GM12872 (cell line): ENCODE data around the gene TELO2.

Experiments used
- TF ChIP-seq, protein P1 (sequence below): IDR thresholded peaks from 3 replicates; pipeline ENCODE4 v1.5.1; 2011; ENCODE audit warnings: low read depth, mild to moderate bottlenecking, low read length, moderate library complexity; ENCODE audit not compliant: insufficient read depth

The TELO2 gene

DNA sequence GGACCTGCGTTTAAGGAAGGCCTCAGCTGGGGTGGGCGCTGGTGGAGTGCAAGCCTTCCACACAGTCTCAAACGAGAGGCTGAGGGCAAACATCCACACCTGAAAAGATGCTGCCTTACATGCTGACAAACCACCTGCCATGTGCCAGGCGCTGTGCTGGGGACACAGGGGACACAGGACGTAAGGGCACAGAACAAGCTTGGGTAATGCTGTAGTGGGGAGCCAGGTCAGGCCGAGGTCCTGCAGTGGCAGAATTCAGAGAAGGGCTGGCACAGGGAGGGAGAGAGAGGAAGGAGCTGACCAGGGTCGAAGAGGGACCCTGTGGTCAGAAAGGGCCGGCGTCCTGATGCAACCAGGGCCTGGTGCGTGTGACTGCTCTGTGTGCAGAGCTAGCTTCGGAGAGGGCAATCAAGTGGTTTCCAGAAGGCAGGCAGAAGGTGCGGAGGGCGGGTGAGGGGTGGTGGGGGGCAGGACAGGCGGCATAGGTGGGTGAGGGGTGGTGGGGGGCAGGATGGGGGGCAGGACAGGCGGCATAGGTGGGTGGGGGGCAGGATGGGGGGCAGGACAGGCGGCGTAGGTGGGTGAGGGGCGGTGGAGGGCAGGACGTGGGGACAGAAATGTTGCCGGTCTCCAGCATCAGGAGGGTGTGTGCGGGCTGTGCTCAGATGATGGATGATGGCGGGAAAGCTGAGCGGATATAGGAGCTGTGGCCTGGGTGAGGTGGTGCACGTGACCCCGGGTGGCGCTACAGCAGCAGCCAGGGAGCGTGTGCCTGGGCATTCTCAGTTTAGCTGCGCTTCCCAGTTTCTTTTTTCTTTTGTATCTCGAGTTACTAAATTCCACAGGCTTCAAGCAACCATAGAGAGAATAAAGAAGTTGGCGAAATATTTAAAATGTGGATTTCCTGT lies 18.8 kb downstream of the TELO2 start:
- TF ChIP-seq, protein P1, sequence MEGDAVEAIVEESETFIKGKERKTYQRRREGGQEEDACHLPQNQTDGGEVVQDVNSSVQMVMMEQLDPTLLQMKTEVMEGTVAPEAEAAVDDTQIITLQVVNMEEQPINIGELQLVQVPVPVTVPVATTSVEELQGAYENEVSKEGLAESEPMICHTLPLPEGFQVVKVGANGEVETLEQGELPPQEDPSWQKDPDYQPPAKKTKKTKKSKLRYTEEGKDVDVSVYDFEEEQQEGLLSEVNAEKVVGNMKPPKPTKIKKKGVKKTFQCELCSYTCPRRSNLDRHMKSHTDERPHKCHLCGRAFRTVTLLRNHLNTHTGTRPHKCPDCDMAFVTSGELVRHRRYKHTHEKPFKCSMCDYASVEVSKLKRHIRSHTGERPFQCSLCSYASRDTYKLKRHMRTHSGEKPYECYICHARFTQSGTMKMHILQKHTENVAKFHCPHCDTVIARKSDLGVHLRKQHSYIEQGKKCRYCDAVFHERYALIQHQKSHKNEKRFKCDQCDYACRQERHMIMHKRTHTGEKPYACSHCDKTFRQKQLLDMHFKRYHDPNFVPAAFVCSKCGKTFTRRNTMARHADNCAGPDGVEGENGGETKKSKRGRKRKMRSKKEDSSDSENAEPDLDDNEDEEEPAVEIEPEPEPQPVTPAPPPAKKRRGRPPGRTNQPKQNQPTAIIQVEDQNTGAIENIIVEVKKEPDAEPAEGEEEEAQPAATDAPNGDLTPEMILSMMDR = no peak

DNA sequence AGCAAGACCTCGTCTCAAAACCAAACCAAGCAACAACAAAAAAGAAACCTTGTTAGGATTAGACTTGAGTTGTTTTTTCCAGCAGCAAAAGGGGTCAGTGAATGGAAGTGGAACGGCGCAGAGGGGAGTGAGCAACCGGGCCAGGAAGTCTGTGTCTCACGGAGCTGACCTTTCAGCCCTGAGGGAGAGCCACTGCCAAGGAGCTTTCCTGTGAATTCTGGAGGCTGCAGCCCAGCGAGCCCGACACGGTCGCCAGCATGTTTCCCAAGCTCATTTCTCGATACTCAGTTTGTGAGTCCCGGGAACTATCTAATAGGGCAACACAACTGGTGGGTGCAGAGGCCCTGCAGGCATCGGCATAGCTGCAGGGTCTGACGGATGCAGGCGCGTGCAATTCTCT lies 19.6 kb downstream of the TELO2 start:
- TF ChIP-seq, protein P1 = no peak

DNA sequence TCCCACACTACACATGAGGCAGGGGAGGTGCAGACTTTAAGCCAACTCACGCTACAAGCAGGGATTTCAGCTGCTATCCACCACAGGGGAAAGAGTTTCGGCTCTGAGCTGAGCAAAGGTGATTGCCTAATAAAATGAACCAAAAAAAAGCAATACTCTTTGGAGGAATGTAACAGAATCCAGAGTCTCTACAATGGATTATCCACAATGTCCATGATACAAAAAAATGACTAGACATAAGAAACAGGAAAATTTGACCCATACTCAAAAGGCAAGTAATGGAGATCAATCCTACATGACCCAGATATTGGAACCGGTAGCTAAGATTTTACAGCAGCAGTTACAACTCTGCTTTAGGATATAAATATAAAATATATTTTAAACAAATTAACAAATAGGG lies 21.3 kb downstream of the TELO2 start:
- TF ChIP-seq, protein P1 = no peak

DNA sequence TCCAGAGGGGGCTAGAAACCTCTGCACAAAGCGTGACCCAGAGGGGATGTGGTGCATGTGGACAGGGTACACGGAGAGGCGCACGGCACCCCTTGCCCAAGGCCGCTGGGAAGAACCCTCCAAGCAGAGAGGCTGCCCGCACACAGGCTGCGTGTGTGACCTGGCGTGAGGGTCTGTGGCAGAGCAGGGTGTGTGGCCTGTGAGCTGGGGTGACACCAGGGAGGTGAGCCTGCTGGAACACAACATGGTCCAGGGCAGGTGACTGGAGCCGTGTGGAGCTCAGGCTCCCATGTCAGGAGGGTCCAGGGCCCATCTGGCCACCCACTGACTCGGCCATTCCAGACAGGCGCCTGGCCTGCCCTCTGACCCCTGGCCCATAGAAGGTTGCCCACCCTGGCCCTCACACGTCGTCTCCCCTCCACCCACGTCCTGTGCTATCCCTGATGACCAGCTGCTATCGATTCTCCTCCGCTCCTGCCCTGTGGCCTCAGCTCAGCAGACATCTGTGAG lies 25.5 kb downstream of the TELO2 start:
- TF ChIP-seq, protein P1 = no peak

DNA sequence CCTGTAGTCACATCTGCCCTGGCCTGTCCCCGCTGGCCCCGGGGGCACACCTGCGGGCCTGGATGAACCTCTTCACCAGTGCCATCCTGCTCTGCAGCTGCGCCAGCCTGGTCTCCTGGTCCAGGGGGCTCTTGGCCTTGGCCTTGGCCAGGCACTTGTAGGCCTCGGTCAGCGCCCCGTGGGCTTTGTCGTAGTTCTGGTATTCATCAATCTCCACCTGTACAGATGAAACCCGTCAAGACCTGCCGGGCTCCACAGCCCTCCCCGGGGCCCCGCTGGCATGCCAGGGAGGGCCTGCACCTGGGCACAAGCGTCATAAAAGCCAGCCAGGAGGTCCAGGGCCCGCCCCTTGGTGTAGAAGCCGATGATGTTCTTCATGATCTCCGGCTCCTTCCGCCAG lies 26.7 kb downstream of the TELO2 start:
- TF ChIP-seq, protein P1 = no peak

DNA sequence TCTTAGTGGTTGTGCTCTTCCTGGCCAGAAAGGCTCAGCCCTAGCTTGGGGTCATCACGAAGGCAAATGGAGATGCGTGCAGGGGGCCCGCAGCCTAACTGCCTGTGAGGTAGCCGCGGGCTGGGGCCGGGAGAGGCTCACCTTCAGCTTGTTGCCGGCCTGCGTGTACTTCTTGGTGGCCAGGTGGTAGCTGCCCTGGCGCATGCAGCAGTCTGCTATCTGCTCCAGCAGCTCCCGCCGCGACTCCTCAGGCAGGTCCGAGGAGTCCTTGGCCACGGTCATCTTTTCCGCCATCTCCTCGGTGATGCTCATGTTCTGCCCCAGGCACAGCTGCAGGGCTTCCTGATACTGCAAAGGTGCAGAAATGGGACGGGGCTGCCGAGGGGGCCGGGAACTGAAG lies 27.3 kb downstream of the TELO2 start:
- TF ChIP-seq, protein P1 = no peak

DNA sequence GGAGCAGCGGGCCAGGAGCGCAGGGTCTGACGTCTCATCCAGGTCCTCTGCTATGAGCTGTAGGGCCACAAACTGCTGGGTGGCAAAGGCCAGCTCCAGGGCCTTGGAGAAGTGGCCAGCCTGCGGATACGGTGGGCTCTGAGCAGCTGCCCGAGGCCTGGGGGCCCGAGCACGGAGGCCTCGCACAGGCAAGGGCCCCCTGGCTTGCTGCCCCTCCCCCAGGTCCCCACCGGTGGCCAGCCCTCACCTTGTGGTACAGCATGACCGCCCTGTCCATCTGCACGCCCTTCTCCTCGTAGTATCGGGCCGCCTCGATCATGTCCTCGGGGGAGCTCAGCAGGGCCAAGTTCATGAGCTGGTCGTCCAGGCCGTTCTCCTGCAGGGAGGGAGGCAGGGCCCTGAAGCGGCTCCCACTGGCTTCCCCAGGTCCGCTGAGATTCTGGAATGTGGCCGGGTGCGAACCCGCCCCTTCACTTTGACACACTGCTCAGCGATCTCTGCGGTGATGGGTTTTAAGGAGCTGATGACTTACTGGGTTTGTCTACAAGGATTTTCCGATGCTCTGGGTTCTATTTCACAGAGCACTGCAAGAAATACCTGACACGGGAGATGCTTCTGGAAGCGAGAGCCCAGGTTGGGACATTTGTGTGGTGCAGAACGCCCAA lies 30.6 kb downstream of the TELO2 start:
- TF ChIP-seq, protein P1 = no peak
